ENCODE measurements around the gene ARL8B. TPM values are rescaled to one million over a fixed set of nuclear protein-coding genes. Genes with fewer than 3 reads are reported as not detected.
A peak's percentile ranks its signal among the peaks of the same experiment; 100 is the strongest.

The ARL8B gene
- total RNA-seq, 8 experiments from 2014 or later, result 27.1 to 54.5 (median 36.8) TPM

DNA sequence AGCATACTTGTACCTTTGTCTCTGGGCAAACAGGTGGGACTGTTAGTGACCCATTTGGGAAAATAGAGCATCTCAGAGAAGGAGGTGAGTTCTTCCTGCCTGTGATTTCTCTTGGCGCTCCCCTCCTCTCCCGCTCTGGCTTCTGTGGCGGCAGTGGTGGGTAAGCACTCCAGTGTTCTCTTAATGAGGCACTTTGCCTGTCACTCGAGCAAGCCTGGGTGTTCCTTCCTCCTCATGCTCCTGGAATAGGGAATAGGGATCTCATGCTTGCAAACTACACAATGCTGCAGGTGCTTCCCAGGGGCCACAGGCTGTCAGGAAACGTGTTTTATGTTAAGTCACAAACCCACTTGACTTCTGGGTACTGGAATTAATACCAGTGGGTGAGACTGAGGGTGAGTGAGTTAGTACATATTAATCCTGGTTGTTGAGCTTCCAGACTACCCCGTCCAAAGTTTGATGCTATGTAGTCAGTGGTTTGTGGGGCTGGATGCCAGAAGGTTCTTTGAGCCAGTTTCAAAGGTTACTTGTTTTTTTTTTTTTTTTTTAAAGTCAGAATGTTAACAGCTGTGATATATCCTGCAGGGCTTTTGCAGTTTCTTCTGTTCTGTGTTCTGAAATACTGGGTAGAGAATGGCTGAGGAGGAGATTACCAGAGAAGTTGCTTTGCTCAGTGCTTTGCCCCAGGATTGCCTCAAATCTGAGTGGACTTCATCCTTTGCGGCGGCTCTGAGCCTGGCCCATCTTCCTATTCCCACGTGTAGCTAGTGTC is 95.9 kb downstream of the ARL8B start:
- no peak overlapping the region for H3K27ac ChIP-seq
- WGBS, 10 experiments, result 60 to 100% (median 79%) methylated on average over 1 to 6 of the region's 9 CpGs
- H3K4me1 ChIP-seq (replicated peaks in 1 of 2), result no peaks in the 10 kb centered on the region
- ATAC-seq (replicated peaks in 6 of 8), result no peak
- in situ Hi-C loops (cut with MboI; ENCODE audit: low pct_unique_long_range_greater_than_20kb in 2 of 9, low sequenced_read_pairs in 9 of 9, unreplicated experiment in 9 of 9), result no loop called here
- H3K4me3 ChIP-seq, result no peak overlapping the region

DNA sequence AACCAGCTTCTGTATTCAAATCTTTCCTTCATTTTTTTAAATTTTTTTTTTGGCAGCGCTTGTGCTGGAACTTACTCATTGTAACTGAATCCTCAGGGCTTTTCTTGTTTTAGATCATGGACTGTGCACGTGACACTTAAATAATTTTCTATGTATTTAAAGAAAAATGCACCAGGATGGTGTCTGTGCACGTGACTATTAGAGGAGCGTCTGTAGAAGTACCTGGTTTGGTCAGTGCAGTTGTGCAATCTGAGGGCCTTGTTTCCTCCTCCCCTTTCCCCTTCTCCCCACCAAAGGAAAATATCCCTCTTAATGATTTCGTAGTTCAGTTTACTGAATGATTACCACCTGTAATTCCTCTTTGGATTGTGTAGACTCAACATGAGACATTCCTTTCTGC is 96.7 kb downstream of the ARL8B start:
- 51 to 100% (median 80%) methylated on average over 1 to 5 of the region's 5 CpGs for WGBS, 10 experiments
- in situ Hi-C loops (cut with MboI; ENCODE audit: low pct_unique_long_range_greater_than_20kb in 2 of 9, low sequenced_read_pairs in 9 of 9, unreplicated experiment in 9 of 9), result no loop called here
- Histone ChIP-seq H3K4me3 (no peak overlapping the region), H3K27ac (no peak overlapping the region), H3K4me1 (replicated peaks in 1 of 2) (no peaks in the 10 kb centered on the region)
- no peak for ATAC-seq (replicated peaks in 6 of 8)

DNA sequence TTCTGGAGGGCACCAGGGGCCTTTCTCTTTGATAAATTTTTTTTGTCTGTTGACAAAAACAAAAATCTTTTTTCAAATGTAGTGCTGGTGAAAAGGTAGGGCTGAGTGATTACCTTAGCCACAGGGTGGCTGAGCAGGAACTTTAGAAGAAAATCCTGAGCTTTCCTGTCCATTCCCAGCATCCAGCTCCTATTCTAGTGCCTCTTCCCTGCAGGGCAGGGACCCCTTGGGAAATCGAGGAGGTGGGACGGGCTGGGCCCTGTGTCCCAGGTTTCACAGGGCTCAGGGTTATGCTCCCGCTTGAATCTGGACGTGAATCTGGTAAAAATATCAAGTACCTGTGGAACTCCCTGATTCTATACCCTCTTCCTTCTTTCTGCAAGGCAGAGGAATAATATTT is 97.1 kb downstream of the ARL8B start:
- Histone ChIP-seq H3K4me3 (no peak overlapping the region), H3K4me1 (replicated peaks in 1 of 2) (no peaks in the 10 kb centered on the region), H3K27ac (no peak overlapping the region)
- in situ Hi-C loops (cut with MboI; ENCODE audit: low pct_unique_long_range_greater_than_20kb in 2 of 9, low sequenced_read_pairs in 9 of 9, unreplicated experiment in 9 of 9), result no loop called here
- ATAC-seq (replicated peaks in 6 of 8), result no peak
- 33 to 100% (median 78%) methylated on average over 1 to 4 of the region's 4 CpGs; no CpG with 5 or more reads in 2 of the 10 experiments for WGBS, 10 experiments

DNA sequence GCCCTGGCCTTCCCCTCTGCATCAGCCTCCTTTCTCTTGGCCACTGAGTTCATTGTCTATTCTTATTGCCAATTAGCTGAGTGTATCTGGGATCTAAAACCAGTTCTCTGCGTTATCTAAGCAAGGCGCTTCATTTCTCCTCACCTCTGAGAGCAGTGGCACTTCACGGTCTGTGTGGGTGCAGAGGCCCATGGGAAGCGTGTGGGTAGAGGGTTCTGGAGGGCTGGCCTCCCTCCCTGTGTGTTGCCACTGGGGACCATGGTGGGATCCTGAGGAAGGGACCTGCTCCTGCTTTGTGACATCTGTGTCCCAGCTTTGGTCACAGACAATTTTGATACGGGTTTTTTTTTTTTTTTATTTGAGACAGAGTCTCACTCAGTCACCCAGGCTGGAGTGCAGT is 98.1 kb downstream of the ARL8B start:
- Histone ChIP-seq H3K27ac (no peak overlapping the region), H3K4me3 (no peak overlapping the region), H3K4me1 (replicated peaks in 1 of 2) (no peaks in the 10 kb centered on the region)
- WGBS, 10 experiments, result 17 to 100% (median 70%) methylated on average over 1 to 5 of the region's 5 CpGs; no CpG with 5 or more reads in 3 of the 10 experiments
- in situ Hi-C loops (cut with MboI; ENCODE audit: low pct_unique_long_range_greater_than_20kb in 2 of 9, low sequenced_read_pairs in 9 of 9, unreplicated experiment in 9 of 9), result no loop called here
- peak in 4 of 8 experiments; percentile 13 to 53 (median 30) for ATAC-seq (replicated peaks in 6 of 8)

DNA sequence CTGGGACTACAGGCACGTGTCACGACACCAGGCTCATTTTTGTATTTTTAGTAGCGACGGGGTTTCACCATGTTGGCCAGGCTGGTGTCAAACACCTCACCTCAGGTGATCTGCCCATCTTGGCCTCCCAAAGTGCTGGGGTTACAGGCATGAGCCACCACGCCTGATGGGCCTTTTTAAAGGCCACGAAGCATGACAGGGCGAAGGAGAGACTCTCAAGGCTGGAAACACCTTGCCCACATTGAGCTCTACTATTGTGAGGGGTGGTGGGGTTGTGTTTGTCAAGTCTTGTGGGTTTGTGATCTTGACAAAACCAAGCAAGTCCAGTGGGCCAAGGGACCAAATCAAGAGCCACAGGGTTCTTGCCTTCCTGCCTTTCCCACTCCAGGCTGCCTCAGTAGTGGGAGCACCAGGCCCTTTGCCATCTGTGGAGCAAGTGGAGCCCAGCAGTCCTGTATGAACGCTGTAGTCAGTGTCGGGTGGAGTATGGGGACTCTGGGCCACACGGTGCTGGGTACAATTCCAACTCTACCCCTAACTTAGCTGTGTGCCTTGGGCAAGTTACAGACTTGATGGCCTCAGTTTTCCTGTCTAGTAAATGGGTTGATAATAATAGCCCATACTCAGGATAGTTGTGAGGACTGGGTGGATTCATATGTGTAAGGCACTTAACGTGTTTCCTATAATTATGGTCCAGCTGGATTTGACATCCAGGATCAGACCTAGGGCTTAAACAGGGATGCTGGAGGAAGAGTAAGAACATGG is 98.8 kb downstream of the ARL8B start:
- ATAC-seq (replicated peaks in 6 of 8), result peak in 1 of 8 experiments; percentile 4
- in situ Hi-C loops (cut with MboI; ENCODE audit: low pct_unique_long_range_greater_than_20kb in 2 of 9, low sequenced_read_pairs in 9 of 9, unreplicated experiment in 9 of 9), result no loop called here
- Histone ChIP-seq H3K27ac (no peak overlapping the region), H3K4me3 (no peak overlapping the region), H3K4me1 (replicated peaks in 1 of 2) (no peaks in the 10 kb centered on the region)
- whole genome bisulfite sequencing, 10 experiments, result 83 to 100% (median 97%) methylated on average over 1 to 5 of the region's 11 CpGs; no CpG with 5 or more reads in 1 of the 10 experiments

DNA sequence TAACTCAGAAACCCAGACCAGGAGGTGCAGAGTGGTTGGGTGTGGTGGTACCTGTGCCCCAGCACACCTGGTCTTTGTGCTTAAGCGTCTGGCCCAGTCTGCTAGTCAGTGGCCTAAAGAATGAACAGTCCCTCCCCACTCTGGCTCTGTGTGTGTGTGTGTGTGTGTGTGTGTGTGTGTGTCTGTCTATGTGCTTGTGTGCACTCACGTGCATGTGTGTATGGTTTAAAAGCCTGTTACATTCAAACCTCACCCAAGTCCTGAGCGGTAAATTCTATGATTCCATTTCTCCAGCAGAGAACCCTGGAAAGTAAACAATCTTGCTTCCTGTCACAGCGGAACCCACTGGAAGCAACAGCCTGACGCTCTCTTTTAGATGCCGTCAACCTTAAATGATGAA is 99.6 kb downstream of the ARL8B start:
- H3K27ac ChIP-seq, result no peak overlapping the region
- in situ Hi-C loops (cut with MboI; ENCODE audit: low pct_unique_long_range_greater_than_20kb in 2 of 9, low sequenced_read_pairs in 9 of 9, unreplicated experiment in 9 of 9), result no loop called here
- 0 to 93% (median 75%) methylated on average over 1 to 6 of the region's 6 CpGs; no CpG with 5 or more reads in 3 of the 10 experiments for WGBS, 10 experiments
- ATAC-seq (replicated peaks in 6 of 8), result no peak
- no peaks in the 10 kb centered on the region for H3K4me1 ChIP-seq (replicated peaks in 1 of 2)
- no peak overlapping the region for H3K4me3 ChIP-seq

DNA sequence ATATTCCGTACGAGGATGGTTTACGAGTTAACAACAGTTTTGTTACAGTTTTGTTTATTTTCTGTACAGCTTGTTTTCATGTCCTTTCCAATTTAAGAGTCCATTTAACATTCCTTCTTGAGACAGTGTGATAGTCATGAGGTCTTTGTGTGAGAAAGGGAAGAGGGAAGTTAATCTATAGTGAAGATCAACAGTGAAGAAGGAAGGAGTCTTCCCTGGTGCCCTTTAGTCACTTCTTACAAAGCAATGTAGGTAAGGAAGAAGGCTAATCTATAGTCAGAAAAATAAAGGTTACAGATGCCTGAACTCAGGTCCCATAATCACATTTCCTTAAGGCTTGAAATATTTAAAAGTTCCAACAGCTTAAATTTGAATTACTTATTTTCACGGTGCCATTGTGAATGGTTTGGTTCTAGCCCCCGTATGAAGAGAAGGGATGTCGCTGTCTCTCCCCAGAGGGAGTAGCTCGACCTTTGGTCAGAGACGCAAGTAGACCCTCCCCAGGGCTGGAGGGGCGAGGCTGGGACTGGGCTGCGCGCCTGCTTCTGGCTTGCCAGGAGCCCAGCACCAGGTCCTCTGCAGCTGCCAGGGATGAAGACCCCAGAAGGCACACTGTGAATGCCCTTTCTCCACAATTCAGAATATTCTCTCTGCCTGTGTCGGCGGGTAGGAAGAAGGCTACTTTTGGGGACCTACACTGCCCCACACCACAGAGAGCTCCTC is 100.4 kb downstream of the ARL8B start:
- no peak overlapping the region for H3K4me3 ChIP-seq
- no peak overlapping the region for H3K27ac ChIP-seq
- in situ Hi-C loops (cut with MboI; ENCODE audit: low pct_unique_long_range_greater_than_20kb in 2 of 9, low sequenced_read_pairs in 9 of 9, unreplicated experiment in 9 of 9), result no loop called here
- H3K4me1 ChIP-seq (replicated peaks in 1 of 2), result no peaks in the 10 kb centered on the region
- no peak for ATAC-seq (replicated peaks in 6 of 8)
- WGBS, 10 experiments, result 79 to 96% (median 90%) methylated on average over 3 to 10 of the region's 13 CpGs

DNA sequence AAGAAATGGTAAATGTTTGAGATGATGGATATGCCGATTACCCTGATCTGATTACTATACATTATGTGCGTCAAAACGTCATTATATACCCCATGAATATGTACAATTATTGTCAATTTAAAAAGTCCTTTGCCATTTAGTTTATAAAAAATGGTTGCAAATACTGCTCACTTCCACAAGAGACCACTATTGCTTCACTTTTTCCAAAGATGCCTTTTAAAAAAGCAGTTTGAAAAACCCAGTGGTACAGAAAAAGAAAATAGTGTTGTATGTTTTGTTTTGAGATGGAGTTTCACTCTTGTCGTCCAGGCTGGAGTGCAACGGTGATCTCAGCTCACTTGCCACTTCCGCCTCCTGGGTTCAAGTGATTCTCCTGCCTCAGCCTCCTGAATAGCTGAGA is 104.7 kb downstream of the ARL8B start:
- 0 to 68% (median 58%) methylated on average over 2 to 6 of the region's 6 CpGs; no CpG with 5 or more reads in 1 of the 10 experiments for WGBS, 10 experiments
- in situ Hi-C loops (cut with MboI; ENCODE audit: low pct_unique_long_range_greater_than_20kb in 2 of 9, low sequenced_read_pairs in 9 of 9, unreplicated experiment in 9 of 9), result no loop called here
- peak in 2 of 8 experiments; percentile 9 to 12 for ATAC-seq (replicated peaks in 6 of 8)
- no peak overlapping the region for H3K27ac ChIP-seq
- H3K4me1 ChIP-seq (replicated peaks in 1 of 2), result peaks cover 4 to 6% of the 10 kb centered on the region in 2 donors
- H3K4me3 ChIP-seq, result no peak overlapping the region

DNA sequence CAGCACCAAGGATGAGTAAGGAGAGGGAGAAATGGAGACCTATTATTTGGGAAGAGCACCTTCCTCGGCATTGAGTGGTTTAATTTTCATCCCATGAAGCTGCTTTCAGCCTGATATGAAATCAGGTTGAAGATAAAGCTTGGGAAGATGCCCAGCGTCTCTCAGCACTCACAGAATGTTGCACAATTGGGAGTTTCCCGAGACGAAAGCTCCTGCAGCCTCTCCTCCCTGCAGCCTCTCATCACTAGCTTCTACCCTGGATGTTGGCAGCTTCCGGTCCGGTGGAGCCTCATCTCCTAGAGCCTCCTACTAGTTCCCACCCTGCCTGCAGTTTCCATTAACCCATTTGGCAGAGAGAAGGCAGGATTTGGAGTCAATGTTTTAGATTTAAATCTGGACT is 105.7 kb downstream of the ARL8B start:
- H3K4me3 ChIP-seq, result no peak overlapping the region
- ATAC-seq (replicated peaks in 6 of 8), result peak in 2 of 8 experiments; percentile 11 to 12
- peaks cover 6 to 7% of the 10 kb centered on the region in 2 donors for H3K4me1 ChIP-seq (replicated peaks in 1 of 2)
- 3 to 100% (median 60%) methylated on average over 1 to 5 of the region's 6 CpGs; no CpG with 5 or more reads in 3 of the 10 experiments for WGBS, 10 experiments
- in situ Hi-C loops (cut with MboI; ENCODE audit: low pct_unique_long_range_greater_than_20kb in 2 of 9, low sequenced_read_pairs in 9 of 9, unreplicated experiment in 9 of 9), result no loop called here
- no peak overlapping the region for H3K27ac ChIP-seq

DNA sequence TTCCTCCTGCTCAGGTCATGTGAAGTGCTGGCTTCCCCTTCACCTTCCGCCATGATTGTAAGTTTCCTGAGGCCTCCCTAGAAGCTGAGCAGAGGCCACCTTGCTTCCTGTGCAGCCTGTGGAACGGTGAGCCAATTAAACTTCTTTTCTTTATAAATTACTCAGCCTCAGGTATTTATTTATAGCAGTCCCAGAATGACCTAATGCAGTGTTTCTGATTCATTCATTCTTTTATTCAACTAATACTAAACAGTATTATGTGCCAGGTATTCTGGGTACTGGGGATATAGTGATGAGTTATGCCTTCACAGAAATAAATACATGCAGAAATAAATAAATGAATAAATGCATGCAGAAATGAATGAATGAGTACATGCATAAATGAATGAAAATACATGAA is 107.3 kb downstream of the ARL8B start:
- in situ Hi-C loops (cut with MboI; ENCODE audit: low pct_unique_long_range_greater_than_20kb in 2 of 9, low sequenced_read_pairs in 9 of 9, unreplicated experiment in 9 of 9), result no loop called here
- H3K4me1 ChIP-seq (replicated peaks in 1 of 2), result peaks cover 6 to 7% of the 10 kb centered on the region in 2 donors
- H3K27ac ChIP-seq, result no peak overlapping the region
- WGBS, 10 experiments, result 0 to 90% (median 79%) methylated on average over 1 to 2 of the region's 2 CpGs; no CpG with 5 or more reads in 3 of the 10 experiments
- H3K4me3 ChIP-seq, result no peak overlapping the region
- no peak for ATAC-seq (replicated peaks in 6 of 8)

Data from motor neuron (in vitro differentiated cells).